Ovary (tissue), 3 donors: ENCODE measurements around the gene GNG7.
"Not testable (repeated sequence)": the region's sequence is repeated elsewhere in the genome, so short reads cannot be mapped to it uniquely, and the experiment has no call there.

ENCODE experiments used
- POLR2A ChIP-seq: fragments of 450-650 bp; IDR thresholded peaks from one replicate; pipeline ENCODE4 v1.6.1; 2017; ENCODE audit warnings: antibody characterized with exemption, mild to moderate bottlenecking, moderate library complexity
- TF ChIP-seq, protein P1 (sequence below), 3 donors: fragments of 450-650 bp in 2 of 3; fragments of 200-600 bp in 1 of 3; IDR thresholded peaks; one replicate each; pipeline versions ENCODE4 v1.5.1 to v1.8.0; 2016 to 2022; ENCODE audit warnings: antibody characterized with exemption in 3 of 3, mild to moderate bottlenecking in 1 of 3
- donor health status: DM: no; HTN: no; CAD: no.

DNA sequence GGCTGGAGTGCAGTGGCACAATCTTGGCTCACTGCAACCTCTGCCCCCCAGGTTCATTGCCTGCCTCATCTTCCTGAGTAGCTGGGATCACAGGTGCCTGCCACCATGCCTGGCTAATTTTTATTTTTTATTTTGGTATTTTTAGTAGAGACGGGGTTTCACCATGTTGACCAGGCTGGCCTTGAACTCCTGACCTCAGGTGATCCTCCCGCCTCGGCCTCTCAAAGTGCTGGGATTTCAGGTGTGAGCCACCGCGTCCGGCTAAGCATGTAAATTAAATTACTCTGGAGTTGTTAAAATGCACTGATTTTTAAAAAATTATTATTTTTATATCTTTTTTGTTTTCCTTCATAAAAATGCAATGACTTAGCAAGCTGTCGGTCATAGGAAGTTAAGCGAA, 195.8 kb downstream of the GNG7 start:
- not testable (repeated sequence) for TF ChIP-seq POLR2A
- TF ChIP-seq, protein P1, sequence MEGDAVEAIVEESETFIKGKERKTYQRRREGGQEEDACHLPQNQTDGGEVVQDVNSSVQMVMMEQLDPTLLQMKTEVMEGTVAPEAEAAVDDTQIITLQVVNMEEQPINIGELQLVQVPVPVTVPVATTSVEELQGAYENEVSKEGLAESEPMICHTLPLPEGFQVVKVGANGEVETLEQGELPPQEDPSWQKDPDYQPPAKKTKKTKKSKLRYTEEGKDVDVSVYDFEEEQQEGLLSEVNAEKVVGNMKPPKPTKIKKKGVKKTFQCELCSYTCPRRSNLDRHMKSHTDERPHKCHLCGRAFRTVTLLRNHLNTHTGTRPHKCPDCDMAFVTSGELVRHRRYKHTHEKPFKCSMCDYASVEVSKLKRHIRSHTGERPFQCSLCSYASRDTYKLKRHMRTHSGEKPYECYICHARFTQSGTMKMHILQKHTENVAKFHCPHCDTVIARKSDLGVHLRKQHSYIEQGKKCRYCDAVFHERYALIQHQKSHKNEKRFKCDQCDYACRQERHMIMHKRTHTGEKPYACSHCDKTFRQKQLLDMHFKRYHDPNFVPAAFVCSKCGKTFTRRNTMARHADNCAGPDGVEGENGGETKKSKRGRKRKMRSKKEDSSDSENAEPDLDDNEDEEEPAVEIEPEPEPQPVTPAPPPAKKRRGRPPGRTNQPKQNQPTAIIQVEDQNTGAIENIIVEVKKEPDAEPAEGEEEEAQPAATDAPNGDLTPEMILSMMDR (IDR thresholded peaks at IDR 0.05), result not testable (repeated sequence)
